IMR-90 (cell line): ENCODE measurements around the gene FMN2. TPM values are rescaled to one million over a fixed set of nuclear protein-coding genes. Genes with fewer than 3 reads are reported as not detected.
A peak's percentile ranks its signal among the peaks of the same experiment; 100 is the strongest.

Source experiments
- ATAC-seq: fragments of 200-7000 bp; cut with Tn5 transposase; 2 replicates; pipeline ENCODE4 v1.9.1; 2020; ENCODE audit warnings: low read depth, mild to moderate bottlenecking, moderate library complexity
- BruUV-seq: library from RNA; stranded (reverse); fragments of 400-500 nt; replicated peaks from 2 replicates; lab custom pipeline; 2021; lab: Mats Ljungman, UMichigan
- CTCF ChIA-PET: fragments of 300-600 bp; formaldehyde crosslinking; extraction: SDS; loops from one replicate; lab custom pipeline; 2021; ENCODE audit warnings: antibody characterized with exemption; lab: Yijun Ruan, JAX
- POLR2A ChIA-PET: fragments of 300-600 bp; sonication (Branson Sonifier 250); formaldehyde crosslinking; loops from one replicate; lab custom pipeline; 2022; ENCODE audit warnings: antibody characterized with exemption; ENCODE audit not compliant: unreplicated experiment; lab: Charles Lee
- DNase-seq: peaks from one replicate; pipeline ENCODE4 v3.0.0; 2013
- H2AFZ ChIP-seq: replicated peaks from 2 replicates; pipeline ENCODE3; 2013; ENCODE audit warnings: low read length, mild to moderate bottlenecking; ENCODE audit not compliant: poor library complexity
- H2AK5ac ChIP-seq: 2 replicates; pipeline ENCODE4 v1.6.1; 2013; ENCODE audit warnings: low read depth, low read length, inconsistent platforms
- H2AK9ac ChIP-seq: replicated peaks from 2 replicates; pipeline ENCODE3; 2013; ENCODE audit warnings: mild to moderate bottlenecking, low read depth, low read length, moderate library complexity; ENCODE audit not compliant: poor library complexity
- H2BK120ac ChIP-seq: 2 replicates; pipeline ENCODE4 v1.6.1; 2013; ENCODE audit warnings: low read depth, low read length, inconsistent platforms
- H2BK15ac ChIP-seq: 3 replicates; pipeline ENCODE4 v1.6.1; 2013; ENCODE audit warnings: low read depth, low read length, inconsistent platforms
- H2BK20ac ChIP-seq: 2 replicates; pipeline ENCODE4 v1.6.1; 2013; ENCODE audit warnings: low read depth, mild to moderate bottlenecking, inconsistent platforms, low read length, moderate library complexity
- H2BK5ac ChIP-seq: 2 replicates; pipeline ENCODE4 v1.6.1; 2013; ENCODE audit warnings: mild to moderate bottlenecking, low read depth, low read length, inconsistent platforms; ENCODE audit not compliant: poor library complexity, severe bottlenecking
- H3K14ac ChIP-seq: replicated peaks from 2 replicates; pipeline ENCODE4 v1.6.1; 2013; ENCODE audit warnings: low read depth, low read length, inconsistent platforms
- H3K18ac ChIP-seq: 2 replicates; pipeline ENCODE4 v1.6.1; 2013; ENCODE audit warnings: low read depth, low read length, control low read depth
- H3K23ac ChIP-seq: 2 replicates; pipeline ENCODE4 v1.6.1; 2013; ENCODE audit warnings: low read depth, low read length, inconsistent platforms
- H3K27ac ChIP-seq: 2 replicates; pipeline ENCODE4 v1.5.1; 2013; ENCODE audit warnings: mild to moderate bottlenecking, control low read depth, low read length; ENCODE audit not compliant: insufficient read depth
- H3K27me3 ChIP-seq: 2 replicates; pipeline ENCODE4 v1.6.1; 2013; ENCODE audit warnings: low read length; ENCODE audit not compliant: control insufficient read depth, insufficient read depth
- H3K36me3 ChIP-seq: 2 replicates; pipeline ENCODE4 v1.6.1; 2013; ENCODE audit warnings: low read length, mixed read lengths; ENCODE audit not compliant: control insufficient read depth, insufficient read depth
- H3K4ac ChIP-seq: 2 replicates; pipeline ENCODE4 v1.6.1; 2013; ENCODE audit warnings: low read depth, low read length, inconsistent platforms
- H3K4me1 ChIP-seq: 2 replicates; pipeline ENCODE4 v1.6.1; 2013; ENCODE audit warnings: low read length, mixed read lengths; ENCODE audit not compliant: control insufficient read depth, insufficient read depth
- H3K4me2 ChIP-seq: 2 replicates; pipeline ENCODE4 v1.6.1; 2013; ENCODE audit warnings: low read depth, mild to moderate bottlenecking, control low read depth, low read length, moderate library complexity
- H3K4me3 ChIP-seq: 2 replicates; pipeline ENCODE4 v1.5.1; 2013; ENCODE audit warnings: low read depth, mild to moderate bottlenecking, control low read depth, low read length, moderate library complexity; ENCODE audit not compliant: insufficient read depth
- H3K56ac ChIP-seq: 2 replicates; pipeline ENCODE4 v1.6.1; 2013; ENCODE audit warnings: low read length, inconsistent platforms; ENCODE audit not compliant: insufficient read depth; ENCODE audit errors: extremely low read depth
- H3K79me1 ChIP-seq, 2 experiments: 2 replicates each; pipeline ENCODE4 v1.6.1; 2013; ENCODE audit warnings: low read length in 2 of 2, inconsistent platforms in 1 of 2, low read depth in 1 of 2
- H3K9ac ChIP-seq: 2 replicates; pipeline ENCODE4 v1.6.1; 2013; ENCODE audit warnings: low read depth, low read length, control low read depth
- H3K9me1 ChIP-seq: 2 replicates; pipeline ENCODE4 v1.6.1; 2013; ENCODE audit warnings: low read length, inconsistent platforms; ENCODE audit not compliant: insufficient read depth
- H3K9me3 ChIP-seq: 2 replicates; pipeline ENCODE4 v1.6.1; 2013; ENCODE audit warnings: low read length; ENCODE audit not compliant: control insufficient read depth, insufficient read depth
- H4K20me1 ChIP-seq: 2 replicates; pipeline ENCODE4 v1.6.1; 2013; ENCODE audit warnings: low read length, inconsistent platforms; ENCODE audit not compliant: insufficient read depth
- H4K5ac ChIP-seq: 2 replicates; pipeline ENCODE4 v1.6.1; 2013; ENCODE audit warnings: mild to moderate bottlenecking, low read depth, low read length, control low read depth
- H4K8ac ChIP-seq, 2 experiments: 2 replicates each; pipeline ENCODE4 v1.6.1; 2013; ENCODE audit warnings: low read depth in 2 of 2, low read length in 2 of 2, control low read depth in 1 of 2, inconsistent platforms in 1 of 2
- H4K91ac ChIP-seq: 2 replicates; pipeline ENCODE4 v1.6.1; 2013; ENCODE audit warnings: low read depth, low read length, inconsistent platforms; ENCODE audit not compliant: insufficient read depth
- BHLHE40 ChIP-seq: fragments of 150-350 bp; IDR thresholded peaks from 2 replicates; pipeline ENCODE4 v1.6.1; 2016; ENCODE audit warnings: mild to moderate bottlenecking, low read depth, low read length
- CEBPB ChIP-seq: IDR thresholded peaks from 2 replicates; pipeline ENCODE4 v1.6.1; 2012; ENCODE audit warnings: low read depth, low read length, improper control_type of control experiment
- WGBS, 2 experiments: methylation state at CpG; one replicate each; pipeline versions ENCODE4 v1.1.5 to v1.1.7; 2013; ENCODE audit warnings: missing lambda C conversion rate in 2 of 2; ENCODE audit not compliant: insufficient read length in 1 of 2; ENCODE audit errors: extremely low coverage in 2 of 2; 5-methylcytosine and 5-hydroxymethylcytosine counted together
- dilution Hi-C: fragments of 300-500 bp; cut with HindIII; formaldehyde crosslinking; loops from one replicate; pipeline ENCODE4 v1.14.3; 2018; ENCODE audit warnings: low sequenced_read_pairs; ENCODE audit not compliant: unreplicated experiment
- in situ Hi-C: fragments of 300-500 bp; cut with MboI; formaldehyde crosslinking; loops from 3 replicates; pipeline ENCODE4 v1.14.3; 2019; ENCODE audit warnings: low sequenced_read_pairs, inconsistent platforms, mixed read lengths
- intact Hi-C: fragments of 100-400 bp; cut with micrococcal nuclease; formaldehyde crosslinking; loops from 2 replicates; pipeline ENCODE4 v1.10.0; 2022
- polyA plus RNA-seq, 3 experiments: library from polyadenylated mRNA; depleted of rRNA; stranded (reverse); fragments of >200 nt; gene quantifications; 2 replicates each; pipeline ENCODE4 v1.2.3, GENCODE V29; 2012; ENCODE audit warnings: low replicate concordance in 1 of 3
- total RNA-seq: library from RNA; depleted of rRNA; stranded (reverse); fragments of >200 nt; gene quantifications from 2 replicates; pipeline ENCODE4 v1.2.3, GENCODE V29; 2012

Gene FMN2
- total and polyA plus RNA-seq, 2 of the 4 experiments (the other 2 are of a cell fraction): 29.0 to 35.8 TPM

- H3K27me3 ChIP-seq: no peaks in the 10 kb centered on the region
- H3K4me3 ChIP-seq: no peak overlapping the region
- H3K9ac ChIP-seq: no peak overlapping the region
- H2AK9ac ChIP-seq: no peak overlapping the region
- no peak overlapping the region for H4K5ac ChIP-seq
- intact Hi-C loops: no loop called here
- H4K8ac ChIP-seq: peak overlapping the region in 1 of 2 experiments; percentile 56; a peak in 2 of 4 replicates
- H2BK15ac ChIP-seq: no peak overlapping the region
- CTCF ChIA-PET: interaction anchor here (0.6 kb wide), 1 partner anchor 348 kb away, joined by 3 read pairs; no protein-coding TSS in a partner anchor
- H2BK20ac ChIP-seq: peak overlapping the region; percentile 36; the same call in 1 of the 2 replicates
- peak overlapping the region; percentile 10; the same call in 1 of the 2 replicates for H3K23ac ChIP-seq
- no peak overlapping the region for H3K18ac ChIP-seq
- dilution Hi-C loops: no loop called here
- H4K20me1 ChIP-seq: no peaks in the 10 kb centered on the region
- H2BK120ac ChIP-seq: peak overlapping the region; percentile 45
- H3K56ac ChIP-seq: 0 out of 2 replicates have a peak overlapping the region, but pooled peaks have one; percentile 29
- no TSS peak for BruUV-seq
- H2AFZ ChIP-seq: peak overlapping the region; percentile 59
- peaks cover 9% of the 10 kb centered on the region for H3K9me1 ChIP-seq
- peak; percentile 29 for TF ChIP-seq CEBPB
- no peak for TF ChIP-seq BHLHE40
- no peak overlapping the region for H2AK5ac ChIP-seq
- no peak overlapping the region; the same call in 1 of the 2 replicates for H3K14ac ChIP-seq
- H4K91ac ChIP-seq: 0 out of 2 replicates have a peak overlapping the region, but pooled peaks have one; percentile 1
- H3K36me3 ChIP-seq: no peaks in the 10 kb centered on the region
- H3K4ac ChIP-seq: peak overlapping the region; percentile 21; the same call in 1 of the 2 replicates
- peaks cover 4% of the 10 kb centered on the region for H3K4me1 ChIP-seq
- H3K9me3 ChIP-seq: no peaks in the 10 kb centered on the region
- peak overlapping the region; percentile 70 for H2BK5ac ChIP-seq
- H3K79me1 ChIP-seq: peaks cover 9 to 16% of the 10 kb centered on the region in 2 experiments; a peak in 3 of 4 replicates
- DNase-seq (peak; percentile 86), ATAC-seq (peak; percentile 72)
- in situ Hi-C loops: no loop called here
- H3K4me2 ChIP-seq: peak overlapping the region; percentile 57
- no peak overlapping the region for H3K27ac ChIP-seq
- 62% methylated on average over 2 of the region's 5 CpGs; no CpG with 5 or more reads in 1 of the 2 experiments for WGBS, 2 experiments
- POLR2A ChIA-PET: interaction anchor here (0.7 kb wide), 1 partner anchor 79 kb away, joined by 3 read pairs; no protein-coding TSS in a partner anchor
Observed at GRCh38 chr1:240337781-240338180, 246.1 kb downstream of the FMN2 start.
